ENCODE data around the gene LIPT2. TPM values are rescaled to one million over a fixed set of nuclear protein-coding genes. Genes with fewer than 3 reads are reported as not detected.

LIPT2 gene
- total RNA-seq, 1 donor from 2014 or later = 4.1 TPM

- ChIA-PET POLR2A (no interaction called here), CTCF (no interaction called here)
- intact Hi-C loops (cut with micrococcal nuclease) = no loop called here
- peaks cover 1% of the 10 kb centered on the region for H3K27me3 Mint-ChIP-seq
- DNase-seq (no peak), ATAC-seq (ENCODE audit: low read depth) (no peak)
- no peak overlapping the region for H3K4me3 Mint-ChIP-seq
- H3K27ac Mint-ChIP-seq = no peak overlapping the region
- no peaks in the 10 kb centered on the region for H3K36me3 Mint-ChIP-seq (ENCODE audit: low read depth)
- H3K9me3 Mint-ChIP-seq = no peaks in the 10 kb centered on the region
- TF ChIP-seq, protein P1, sequence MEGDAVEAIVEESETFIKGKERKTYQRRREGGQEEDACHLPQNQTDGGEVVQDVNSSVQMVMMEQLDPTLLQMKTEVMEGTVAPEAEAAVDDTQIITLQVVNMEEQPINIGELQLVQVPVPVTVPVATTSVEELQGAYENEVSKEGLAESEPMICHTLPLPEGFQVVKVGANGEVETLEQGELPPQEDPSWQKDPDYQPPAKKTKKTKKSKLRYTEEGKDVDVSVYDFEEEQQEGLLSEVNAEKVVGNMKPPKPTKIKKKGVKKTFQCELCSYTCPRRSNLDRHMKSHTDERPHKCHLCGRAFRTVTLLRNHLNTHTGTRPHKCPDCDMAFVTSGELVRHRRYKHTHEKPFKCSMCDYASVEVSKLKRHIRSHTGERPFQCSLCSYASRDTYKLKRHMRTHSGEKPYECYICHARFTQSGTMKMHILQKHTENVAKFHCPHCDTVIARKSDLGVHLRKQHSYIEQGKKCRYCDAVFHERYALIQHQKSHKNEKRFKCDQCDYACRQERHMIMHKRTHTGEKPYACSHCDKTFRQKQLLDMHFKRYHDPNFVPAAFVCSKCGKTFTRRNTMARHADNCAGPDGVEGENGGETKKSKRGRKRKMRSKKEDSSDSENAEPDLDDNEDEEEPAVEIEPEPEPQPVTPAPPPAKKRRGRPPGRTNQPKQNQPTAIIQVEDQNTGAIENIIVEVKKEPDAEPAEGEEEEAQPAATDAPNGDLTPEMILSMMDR (IDR thresholded peaks at IDR 0.05) = no peak
- H3K4me1 Mint-ChIP-seq = no peaks in the 10 kb centered on the region
Observed at GRCh38 chr11:74459584-74459983, 33.9 kb downstream of the LIPT2 start.

DNA sequence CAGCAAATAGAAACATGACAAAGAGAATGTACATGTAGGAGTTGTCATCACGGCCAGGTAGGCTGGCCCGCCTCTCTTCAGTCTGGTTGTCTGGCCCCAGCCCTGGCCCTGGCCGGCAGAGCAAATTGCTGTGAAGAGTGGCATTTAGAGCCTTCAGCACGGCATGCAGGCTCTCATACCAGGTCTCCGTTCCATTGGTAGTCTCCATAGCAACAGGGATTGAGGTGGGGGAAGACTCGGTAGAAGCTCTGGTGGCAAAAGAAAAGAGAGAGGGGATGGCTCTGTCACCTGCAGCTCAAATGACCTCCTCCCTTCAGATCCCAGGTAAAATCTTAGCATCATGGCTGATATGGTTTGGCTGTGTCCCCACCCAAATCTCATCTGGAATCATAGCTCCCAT is 36.2 kb downstream of the LIPT2 start:
- intact Hi-C loops (cut with micrococcal nuclease) = no loop called here
- H3K9me3 Mint-ChIP-seq = no peaks in the 10 kb centered on the region
- CTCF ChIA-PET = interaction anchor here (0.8 kb wide), 1 partner anchor 8 kb away, joined by 3 read pairs; no protein-coding TSS in a partner anchor
- H3K27me3 Mint-ChIP-seq = peaks cover 6% of the 10 kb centered on the region
- no peak for DNase-seq
- no peak overlapping the region for H3K4me3 Mint-ChIP-seq
- H3K36me3 Mint-ChIP-seq (ENCODE audit: low read depth) = no peaks in the 10 kb centered on the region
- H3K4me1 Mint-ChIP-seq = no peaks in the 10 kb centered on the region
- POLR2A ChIA-PET = no interaction called here
- TF ChIP-seq, protein P1 (IDR thresholded peaks at IDR 0.05) = no peak
- ATAC-seq (ENCODE audit: low read depth) = no peak
- H3K27ac Mint-ChIP-seq = no peak overlapping the region

- TF ChIP-seq, protein P1 (IDR thresholded peaks at IDR 0.05) = no peak
- ChIA-PET POLR2A (no interaction called here), CTCF (interaction anchor here (0.6 to 9.6 kb wide), 13 partner anchors 9 to 286 kb away, joined by 3 to 181 read pairs (median 4); partner anchors contain the start of genes LIPT2 and PGM2L1)
- H3K4me3 Mint-ChIP-seq = no peak overlapping the region
- DNase-seq (peak; percentile 36), ATAC-seq (ENCODE audit: low read depth) (no peak)
- H3K27ac Mint-ChIP-seq = no peak overlapping the region
- H3K36me3 Mint-ChIP-seq (ENCODE audit: low read depth) = no peaks in the 10 kb centered on the region
- intact Hi-C loops (cut with micrococcal nuclease) = loop anchor here (1.0 to 5.0 kb wide), 2 partner anchors 40 to 274 kb away; partner anchors contain the start of gene LIPT2
- peaks cover 9% of the 10 kb centered on the region for H3K4me1 Mint-ChIP-seq
- no peaks in the 10 kb centered on the region for H3K9me3 Mint-ChIP-seq
- peaks cover 9% of the 10 kb centered on the region for H3K27me3 Mint-ChIP-seq
Observed at GRCh38 chr11:74453373-74453975, 40.0 kb downstream of the LIPT2 start.

GRCh38 chr11:74452366-74452765 is 41.2 kb downstream of the LIPT2 start:
- Mint-ChIP-seq H3K36me3 (ENCODE audit: low read depth) (no peaks in the 10 kb centered on the region), H3K4me3 (no peak overlapping the region), H3K27me3 (peaks cover 9% of the 10 kb centered on the region), H3K4me1 (peaks cover 9% of the 10 kb centered on the region), H3K9me3 (no peaks in the 10 kb centered on the region), H3K27ac (no peak overlapping the region)
- no peak for DNase-seq
- ChIA-PET CTCF (interaction anchor here (1.3 to 9.6 kb wide), 8 partner anchors 11 to 197 kb away, joined by 3 to 181 read pairs (median 8); partner anchors contain the start of gene PGM2L1), POLR2A (no interaction called here)
- intact Hi-C loops (cut with micrococcal nuclease) = loop anchor here (5.0 kb wide), 1 partner anchor 275 kb away; no protein-coding TSS in a partner anchor
- TF ChIP-seq, protein P1 (IDR thresholded peaks at IDR 0.05) = no peak
- no peak for ATAC-seq (ENCODE audit: low read depth)

DNA sequence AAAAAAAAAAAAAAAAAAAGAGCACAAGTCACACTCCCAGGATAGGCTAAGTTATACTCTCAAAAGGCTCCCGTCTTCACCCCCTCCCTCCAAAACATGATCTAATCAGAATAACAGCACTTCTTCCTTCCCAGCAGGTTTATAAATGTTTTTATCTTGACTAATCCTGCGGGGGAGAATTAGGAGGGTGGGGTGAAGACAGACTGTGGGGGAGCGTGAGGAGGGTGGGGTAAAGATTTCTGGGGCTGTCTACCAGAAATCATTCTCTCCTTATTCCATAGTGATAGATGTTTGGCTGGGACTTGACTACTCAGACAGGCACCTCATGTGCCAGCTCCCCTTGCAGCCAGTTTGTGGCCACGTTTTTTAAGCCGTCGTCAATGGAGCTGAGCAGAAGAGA is 43.2 kb downstream of the LIPT2 start:
- Mint-ChIP-seq H3K27ac (no peak overlapping the region), H3K9me3 (no peaks in the 10 kb centered on the region), H3K27me3 (peaks cover 10% of the 10 kb centered on the region), H3K36me3 (ENCODE audit: low read depth) (no peaks in the 10 kb centered on the region), H3K4me3 (no peak overlapping the region), H3K4me1 (peaks cover 9% of the 10 kb centered on the region)
- TF ChIP-seq, protein P1 (IDR thresholded peaks at IDR 0.05) = no peak
- intact Hi-C loops (cut with micrococcal nuclease) = loop anchor here (5.0 kb wide), 1 partner anchor 277 kb away; no protein-coding TSS in a partner anchor
- ChIA-PET CTCF (interaction anchor here (0.8 to 9.6 kb wide), 19 partner anchors 7 to 486 kb away, joined by 3 to 181 read pairs (median 4); no protein-coding TSS in a partner anchor), POLR2A (interaction anchor here (0.7 to 1.6 kb wide), 4 partner anchors 43 to 195 kb away, joined by 3 to 8 read pairs (median 6); partner anchors contain the start of genes LIPT2 and POLD3)
- no peak for DNase-seq
- ATAC-seq (ENCODE audit: low read depth) = no peak

Measured in activated B cell treated with CpG ODN at 0.5 μM for 24 hours (primary cell).